ENCODE results near the gene CELSR3.

CELSR3 gene

DNA sequence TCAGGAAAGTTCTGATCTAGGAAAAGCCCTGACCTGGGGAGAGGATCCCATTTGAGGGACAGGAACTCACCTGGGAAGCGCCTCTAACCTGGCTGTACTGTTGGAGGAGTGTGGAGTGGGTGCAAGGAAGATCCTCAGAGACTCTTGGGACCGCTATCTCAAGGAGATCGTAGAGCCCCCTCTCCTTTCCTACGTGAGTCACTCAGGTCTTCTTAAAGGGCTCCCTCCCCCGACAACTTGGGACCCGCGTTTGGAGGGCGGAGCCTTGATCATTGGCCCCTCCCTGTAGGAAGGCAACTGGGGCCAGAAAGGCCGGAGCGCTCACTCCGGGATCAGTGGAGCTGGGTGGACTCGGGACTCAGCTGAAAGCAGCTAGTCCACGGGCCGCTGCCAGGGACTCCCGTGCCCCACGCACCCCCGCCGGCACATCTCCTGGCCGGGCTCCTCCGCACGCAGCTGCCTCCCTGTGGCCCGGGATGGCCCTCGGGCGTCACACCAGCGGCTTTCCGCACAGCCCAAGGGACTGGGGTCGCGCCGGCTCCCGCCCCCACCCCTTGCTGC, 27.9 kb downstream of the CELSR3 start:
- TF ChIP-seq, protein P1, sequence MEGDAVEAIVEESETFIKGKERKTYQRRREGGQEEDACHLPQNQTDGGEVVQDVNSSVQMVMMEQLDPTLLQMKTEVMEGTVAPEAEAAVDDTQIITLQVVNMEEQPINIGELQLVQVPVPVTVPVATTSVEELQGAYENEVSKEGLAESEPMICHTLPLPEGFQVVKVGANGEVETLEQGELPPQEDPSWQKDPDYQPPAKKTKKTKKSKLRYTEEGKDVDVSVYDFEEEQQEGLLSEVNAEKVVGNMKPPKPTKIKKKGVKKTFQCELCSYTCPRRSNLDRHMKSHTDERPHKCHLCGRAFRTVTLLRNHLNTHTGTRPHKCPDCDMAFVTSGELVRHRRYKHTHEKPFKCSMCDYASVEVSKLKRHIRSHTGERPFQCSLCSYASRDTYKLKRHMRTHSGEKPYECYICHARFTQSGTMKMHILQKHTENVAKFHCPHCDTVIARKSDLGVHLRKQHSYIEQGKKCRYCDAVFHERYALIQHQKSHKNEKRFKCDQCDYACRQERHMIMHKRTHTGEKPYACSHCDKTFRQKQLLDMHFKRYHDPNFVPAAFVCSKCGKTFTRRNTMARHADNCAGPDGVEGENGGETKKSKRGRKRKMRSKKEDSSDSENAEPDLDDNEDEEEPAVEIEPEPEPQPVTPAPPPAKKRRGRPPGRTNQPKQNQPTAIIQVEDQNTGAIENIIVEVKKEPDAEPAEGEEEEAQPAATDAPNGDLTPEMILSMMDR (conservative IDR thresholded peaks at IDR 0.05; ENCODE audit: low read length) = no peak; the same call in 1 of the 2 replicates
- DNase-seq (ENCODE audit: low read depth) = peak; percentile 48
- peak overlapping the region; percentile 84 for H3K4me3 ChIP-seq (ENCODE audit: low read length)

DNA sequence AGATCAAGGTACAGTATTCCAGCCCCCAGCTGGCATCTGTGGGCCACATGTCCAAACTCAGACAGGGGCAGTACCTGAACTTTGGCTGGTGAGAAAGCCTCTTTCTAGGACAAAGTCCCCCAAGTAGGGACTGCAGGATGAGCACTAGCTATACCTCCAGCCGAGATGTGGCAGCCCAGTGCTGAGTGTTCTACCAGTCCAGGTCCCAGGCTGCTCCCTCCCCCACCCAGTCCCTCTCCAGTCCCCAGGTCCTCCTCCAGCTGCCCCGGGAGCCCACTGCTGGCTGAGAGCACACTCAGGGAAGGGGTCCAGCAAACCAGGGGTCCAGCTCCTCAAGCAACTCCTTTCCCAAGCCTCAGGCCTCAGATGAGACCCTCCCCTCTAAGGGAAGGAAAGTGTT, 28.9 kb downstream of the CELSR3 start:
- TF ChIP-seq, protein P1 (conservative IDR thresholded peaks at IDR 0.05; ENCODE audit: low read length) = no peak
- DNase-seq (ENCODE audit: low read depth) = no peak
- peak overlapping the region; percentile 84; the same call in 1 of the 2 replicates for H3K4me3 ChIP-seq (ENCODE audit: low read length)

DNA sequence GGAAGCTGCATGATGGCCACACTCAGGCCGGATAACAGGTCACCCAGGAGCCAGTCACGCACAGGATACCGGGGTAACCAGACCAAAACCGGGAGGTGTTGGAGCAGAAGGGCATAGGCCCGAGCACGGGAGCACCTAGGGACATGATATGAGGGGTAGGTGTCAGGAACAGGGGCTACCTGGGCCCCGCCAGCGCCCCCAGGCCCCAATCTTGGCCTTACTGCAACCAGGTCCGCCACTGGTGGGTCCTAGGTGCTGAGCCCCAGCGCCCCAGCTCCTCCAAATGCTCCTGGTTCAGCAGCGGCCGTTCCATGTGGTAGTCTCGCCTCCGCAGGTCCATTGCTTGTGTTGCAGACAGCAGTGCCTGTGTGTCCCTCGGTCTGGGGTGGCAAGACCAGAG, 29.4 kb downstream of the CELSR3 start:
- TF ChIP-seq, protein P1 (conservative IDR thresholded peaks at IDR 0.05; ENCODE audit: low read length) = no peak
- no peak overlapping the region for H3K4me3 ChIP-seq (ENCODE audit: low read length)

DNA sequence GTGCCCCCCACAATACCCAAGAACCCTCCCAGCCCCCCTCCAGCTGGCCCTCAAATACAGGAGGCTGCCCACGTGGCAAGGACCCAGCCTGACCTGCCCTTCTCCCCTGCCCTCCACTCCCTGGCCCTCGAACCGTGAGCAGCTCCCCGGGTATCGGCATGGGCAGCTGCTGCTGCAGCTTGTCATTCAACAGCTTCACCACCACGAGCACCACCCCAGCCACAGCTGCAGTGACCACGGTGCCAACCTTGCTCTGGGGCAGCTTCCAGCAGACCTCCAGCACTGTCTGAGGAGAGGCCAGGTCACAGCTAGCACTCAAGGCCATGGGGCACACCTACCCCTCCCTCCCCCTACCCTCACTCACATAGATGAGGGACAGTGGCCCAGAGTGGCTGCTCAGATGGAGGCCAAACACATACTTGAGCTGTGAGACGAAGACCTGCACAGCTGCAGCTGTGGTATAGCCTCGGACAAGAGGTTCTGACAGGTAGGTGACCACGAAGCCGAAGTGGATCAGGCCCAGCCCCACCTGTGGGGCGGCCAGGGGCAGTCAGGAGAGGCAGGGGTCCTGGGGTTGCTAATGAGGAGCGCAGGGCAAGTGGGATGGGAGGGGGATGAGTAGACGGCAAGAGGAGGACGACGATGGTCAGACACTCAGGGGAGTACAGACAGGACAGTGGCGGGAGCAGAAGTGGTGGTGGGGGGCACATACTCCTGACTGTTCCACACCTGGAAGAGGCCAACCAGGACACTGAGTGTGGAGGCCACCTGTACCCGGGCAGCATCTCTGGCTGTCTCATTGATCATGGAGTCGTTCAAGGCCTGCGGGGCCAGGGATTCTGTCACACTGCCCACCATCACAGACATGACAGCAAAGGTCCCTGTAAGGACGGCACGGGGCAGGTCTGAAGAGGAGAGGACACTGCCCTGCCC, 30.9 kb downstream of the CELSR3 start:
- H3K4me3 ChIP-seq (ENCODE audit: low read length) = no peak overlapping the region
- TF ChIP-seq, protein P1 (conservative IDR thresholded peaks at IDR 0.05; ENCODE audit: low read length) = no peak
- no peak for DNase-seq (ENCODE audit: low read depth)

More for the DNA sequence above, 29.4 kb downstream of the CELSR3 start:
- no peak for DNase-seq (ENCODE audit: low read depth)

DNA sequence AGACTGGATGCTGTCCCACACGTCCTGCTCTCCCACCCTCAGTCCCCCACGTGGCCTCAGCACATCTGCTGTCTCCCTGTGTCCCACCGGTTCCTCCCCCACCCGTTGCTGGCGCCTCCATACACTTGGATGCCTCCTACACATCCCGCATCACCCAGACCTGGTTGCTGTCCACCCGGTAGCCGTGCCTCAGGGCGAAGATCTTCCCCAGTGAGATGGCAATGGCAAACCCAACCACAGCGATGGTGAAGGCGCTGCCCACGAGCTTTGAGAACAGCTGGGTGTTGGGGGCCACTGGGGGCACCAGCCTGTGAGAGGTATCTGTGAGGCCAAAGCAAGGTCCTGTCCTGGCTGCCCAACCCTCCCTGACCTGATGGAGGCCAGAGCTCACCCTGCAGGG, 31.9 kb downstream of the CELSR3 start:
- H3K4me3 ChIP-seq (ENCODE audit: low read length) = no peak overlapping the region
- DNase-seq (ENCODE audit: low read depth) = no peak

DNA sequence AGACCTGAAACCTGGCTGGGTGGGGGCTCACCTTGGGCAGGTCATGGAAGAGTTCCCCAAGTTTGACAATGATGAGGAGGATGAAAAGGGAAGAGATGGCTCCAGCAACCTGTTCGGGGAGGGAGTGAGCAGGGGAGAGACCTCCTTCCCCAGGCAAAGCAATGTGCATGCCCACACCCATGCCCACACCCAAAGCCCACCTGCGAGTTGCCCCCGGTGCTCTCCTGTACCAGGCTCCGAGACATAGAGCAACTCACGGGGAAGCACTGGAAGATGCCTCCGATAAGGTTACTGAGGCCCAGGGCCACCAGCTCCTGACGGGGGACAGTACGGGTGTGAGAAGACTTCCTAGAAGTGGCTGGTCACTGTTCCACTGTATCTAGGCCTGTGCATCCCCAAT, 32.3 kb downstream of the CELSR3 start:
- TF ChIP-seq, protein P1 (conservative IDR thresholded peaks at IDR 0.05; ENCODE audit: low read length) = no peak
- H3K4me3 ChIP-seq (ENCODE audit: low read length) = no peak overlapping the region
- no peak for DNase-seq (ENCODE audit: low read depth)

More for the DNA sequence above, 31.9 kb downstream of the CELSR3 start:
- TF ChIP-seq, protein P1 (conservative IDR thresholded peaks at IDR 0.05; ENCODE audit: low read length) = no peak

Data from AG10803 (cell line).